Vagina (tissue), 2 donors: ENCODE results near the gene CCDC12.

Source experiments
- CTCF ChIP-seq, 3 experiments: fragments of 450-650 bp in 2 of 3; fragments of 200-600 bp in 1 of 3; sonication (generic) in 1 of 3; IDR thresholded peaks; one replicate each; pipeline ENCODE4 v1.5.1; 2017 to 2019; ENCODE audit warnings: antibody characterized with exemption in 3 of 3, mild to moderate bottlenecking in 2 of 3, moderate library complexity in 2 of 3
- POLR2A ChIP-seq, 2 donors: fragments of 450-650 bp; IDR thresholded peaks; one replicate each; pipeline ENCODE4 v1.6.1; 2017; ENCODE audit warnings: antibody characterized with exemption in 2 of 2, mild to moderate bottlenecking in 2 of 2, moderate library complexity in 2 of 2

- TF ChIP-seq POLR2A (IDR thresholded peaks at IDR 0.05) (no peak), CTCF (IDR thresholded peaks at IDR 0.05) (no peak)
These were observed 47.2 kb downstream of the CCDC12 start for GRCh38 chr3:46929324-46929723.
